Hepatocyte (in vitro differentiated cells): Measurements from ENCODE around the gene LCN2. TPM values are rescaled to one million over a fixed set of nuclear protein-coding genes. Genes with fewer than 3 reads are reported as not detected.

Experiments used
- DNase-seq: peaks from one replicate; pipeline ENCODE4 v3.0.0-alpha.2; 2016; ENCODE audit warnings: low spot score
- H2AFZ ChIP-seq: fragments of 200-600 bp; sonication (generic); 2 replicates; pipeline ENCODE4 v1.6.0; 2016; ENCODE audit warnings: antibody characterized with exemption, mild to moderate bottlenecking
- H3K27ac ChIP-seq: fragments of 200-600 bp; sonication (generic); 2 replicates; pipeline ENCODE4 v1.5.1; 2016; ENCODE audit warnings: mild to moderate bottlenecking
- H3K27me3 ChIP-seq: fragments of 200-600 bp; sonication (generic); 2 replicates; pipeline ENCODE4 v1.6.1; 2016
- H3K36me3 ChIP-seq: fragments of 200-600 bp; sonication (generic); replicated peaks from 2 replicates; pipeline ENCODE4 v1.5.1; 2016; ENCODE audit warnings: low read depth; ENCODE audit not compliant: insufficient read depth
- H3K4me1 ChIP-seq: fragments of 200-600 bp; sonication (generic); 2 replicates; pipeline ENCODE4 v1.5.1; 2016; ENCODE audit warnings: mild to moderate bottlenecking, moderate library complexity; ENCODE audit not compliant: insufficient read depth
- H3K4me2 ChIP-seq: fragments of 200-600 bp; sonication (generic); 2 replicates; pipeline ENCODE4 v1.6.0; 2016
- H3K4me3 ChIP-seq: fragments of 200-600 bp; sonication (generic); 2 replicates; pipeline ENCODE4 v1.5.1; 2016; ENCODE audit warnings: mild to moderate bottlenecking
- H3K79me2 ChIP-seq: fragments of 200-600 bp; sonication (generic); 2 replicates; pipeline ENCODE4 v1.6.0; 2017; ENCODE audit warnings: mild to moderate bottlenecking
- H3K9me2 ChIP-seq: fragments of 200-600 bp; sonication (generic); replicated peaks from 2 replicates; pipeline ENCODE4 v1.6.0; 2017; ENCODE audit warnings: mild to moderate bottlenecking; ENCODE audit not compliant: insufficient read depth
- H3K9me3 ChIP-seq: fragments of 200-600 bp; sonication (generic); 2 replicates; pipeline ENCODE4 v1.5.1; 2016; ENCODE audit warnings: low read depth, mild to moderate bottlenecking
- H4K20me1 ChIP-seq: fragments of 200-600 bp; sonication (generic); 2 replicates; pipeline ENCODE4 v1.6.0; 2016; ENCODE audit warnings: mild to moderate bottlenecking; ENCODE audit not compliant: insufficient read depth, poor library complexity, severe bottlenecking
- CTCF ChIP-seq: fragments of 200-600 bp; sonication (generic); IDR thresholded peaks from 2 replicates; pipeline ENCODE4 v1.5.1; 2016; ENCODE audit warnings: antibody characterized with exemption, mild to moderate bottlenecking; ENCODE audit not compliant: poor library complexity
- EZH2 ChIP-seq: fragments of 200-600 bp; sonication (generic); IDR thresholded peaks from 2 replicates; pipeline ENCODE4 v1.6.1; 2016; ENCODE audit warnings: antibody characterized with exemption, mild to moderate bottlenecking, borderline replicate concordance
- EZH2phosphoT487 ChIP-seq: fragments of 200-600 bp; sonication (generic); IDR thresholded peaks from one replicate; pipeline ENCODE4 v1.6.1; 2018; ENCODE audit warnings: antibody characterized with exemption, mild to moderate bottlenecking, low read depth, moderate library complexity; ENCODE audit not compliant: unreplicated experiment, severe bottlenecking
- WGBS: methylation state at CpG from one replicate; pipeline ENCODE4 v1.1.6; 2016; ENCODE audit warnings: low lambda C conversion rate; ENCODE audit errors: missing lambda C conversion rate; 5-methylcytosine and 5-hydroxymethylcytosine counted together
- polyA plus RNA-seq: library from polyadenylated mRNA; unstranded; fragments of >200 nt; fragmentation: Nextera tagmentation; extraction: Ambion mirVana; gene quantifications from 2 replicates; pipeline ENCODE4 v1.2.1, GENCODE V29; 2016
- total RNA-seq: library from RNA; depleted of rRNA; stranded (reverse); fragments of >200 nt; gene quantifications from 2 replicates; pipeline ENCODE4 v1.2.3, GENCODE V29; 2014

The LCN2 gene
- total and polyA plus RNA-seq, 2 experiments from 2014 or later, result 5.3 to 12.8 TPM

DNA sequence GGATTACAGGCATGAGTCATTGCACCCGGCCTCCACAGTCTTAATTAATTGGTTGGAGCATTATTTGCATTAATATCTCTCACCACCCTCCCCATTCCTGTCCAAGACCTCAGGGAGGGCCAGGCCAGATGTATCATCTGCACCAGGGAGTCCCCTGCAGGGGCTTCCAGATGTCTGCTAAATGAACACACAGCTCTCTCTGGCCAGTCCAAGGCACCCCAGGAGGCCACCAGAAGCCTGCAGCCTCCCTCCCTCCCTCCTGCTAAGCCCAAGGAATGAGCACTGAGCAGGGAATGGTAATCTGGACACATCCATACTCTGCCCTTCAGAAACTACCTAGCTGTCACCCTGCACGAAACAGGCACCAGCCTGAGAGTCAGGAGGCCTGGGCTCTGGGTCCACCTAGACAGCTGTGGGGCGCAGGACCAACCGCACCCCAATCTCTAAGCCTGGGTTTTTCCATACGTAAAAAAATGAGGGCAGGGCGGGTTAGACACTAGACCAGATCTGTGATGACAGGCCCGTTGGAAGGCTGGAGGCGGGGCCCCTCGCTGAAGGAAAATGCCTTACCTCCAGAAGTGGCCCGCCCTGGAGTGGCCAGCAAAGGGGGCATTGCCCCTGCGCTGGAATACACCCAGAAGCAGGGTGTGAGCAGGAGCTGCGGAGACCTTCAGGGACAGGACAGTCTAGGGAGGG is 33.8 kb downstream of the LCN2 start:
- 92% methylated on average over 12 of the region's 12 CpGs for WGBS
- Histone ChIP-seq H3K4me3 (no peak overlapping the region), H4K20me1 (no peaks in the 10 kb centered on the region), H3K4me1 (no peaks in the 10 kb centered on the region), H2AFZ (no peak overlapping the region), H3K27me3 (no peaks in the 10 kb centered on the region), H3K9me2 (no peaks in the 10 kb centered on the region), H3K36me3 (no peaks in the 10 kb centered on the region), H3K27ac (no peak overlapping the region), H3K4me2 (no peak overlapping the region), H3K79me2 (peaks cover 8% of the 10 kb centered on the region), H3K9me3 (no peaks in the 10 kb centered on the region)
- no peak for DNase-seq
- no peak for TF ChIP-seq EZH2
- TF ChIP-seq CTCF, result no peak

DNA sequence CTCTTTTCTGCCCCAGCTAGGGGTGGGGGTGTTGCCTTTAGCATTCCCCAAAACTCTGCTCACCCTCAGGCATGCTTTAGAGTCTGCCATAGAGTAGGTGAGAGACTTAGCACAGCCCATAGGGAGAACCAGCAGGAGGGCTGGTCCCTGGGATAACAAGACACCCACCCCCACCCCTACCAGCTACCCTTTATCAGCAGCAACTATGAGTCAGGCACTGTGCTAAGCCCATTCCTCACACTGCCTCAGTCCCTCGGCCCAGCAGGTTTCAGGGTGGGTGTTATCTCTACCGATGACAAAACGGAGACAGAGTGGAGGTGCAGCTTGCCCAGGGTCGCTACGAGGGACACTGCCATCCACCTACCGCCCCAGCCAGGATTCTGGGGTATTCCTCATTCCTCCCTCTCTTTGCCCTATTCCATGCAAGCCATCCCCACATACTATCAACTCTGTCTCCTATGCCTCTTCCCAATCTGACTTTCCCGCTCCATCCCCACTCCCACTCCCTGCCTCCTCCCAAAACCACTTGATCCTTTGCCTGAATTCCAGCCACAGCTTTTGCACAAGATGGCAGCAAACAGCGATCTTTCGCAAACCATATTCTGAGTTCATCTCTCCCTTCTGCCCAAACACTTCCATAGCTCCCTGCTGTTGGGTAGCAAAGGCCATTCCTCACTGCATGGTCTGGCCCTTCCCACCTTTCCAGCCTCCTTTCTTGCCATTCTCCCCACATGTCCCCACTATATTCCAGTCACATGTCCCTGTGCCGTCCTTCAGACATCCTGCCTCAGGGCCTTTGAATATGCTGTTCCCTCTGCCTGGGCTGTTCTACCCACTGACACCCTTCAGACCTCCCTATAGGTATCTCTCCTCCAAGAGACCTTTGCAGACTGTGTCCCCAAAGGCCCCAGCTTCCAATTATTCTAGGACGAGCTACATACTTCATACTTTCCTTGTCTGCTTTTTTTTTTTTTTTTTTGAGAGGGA is 37.0 kb downstream of the LCN2 start:
- Histone ChIP-seq H4K20me1 (no peaks in the 10 kb centered on the region), H3K4me2 (no peak overlapping the region), H3K79me2 (peaks cover 31% of the 10 kb centered on the region), H3K9me3 (no peaks in the 10 kb centered on the region), H3K9me2 (no peaks in the 10 kb centered on the region), H3K27ac (no peak overlapping the region), H2AFZ (no peak overlapping the region), H3K4me1 (peaks cover 5% of the 10 kb centered on the region), H3K36me3 (no peaks in the 10 kb centered on the region), H3K27me3 (no peaks in the 10 kb centered on the region), H3K4me3 (no peak overlapping the region)
- no peak for DNase-seq
- 88% methylated on average over 11 of the region's 11 CpGs for WGBS
- TF ChIP-seq EZH2 (no peak), CTCF (no peak), EZH2phosphoT487 (no peak)

GRCh38 chr9:128187361-128187760 is 38.1 kb downstream of the LCN2 start:
- Histone ChIP-seq H3K27me3 (no peaks in the 10 kb centered on the region), H2AFZ (no peak overlapping the region), H3K9me3 (no peaks in the 10 kb centered on the region), H3K27ac (no peak overlapping the region), H3K4me1 (peaks cover 8% of the 10 kb centered on the region), H4K20me1 (no peaks in the 10 kb centered on the region), H3K4me3 (no peak overlapping the region), H3K79me2 (peaks cover 37% of the 10 kb centered on the region), H3K36me3 (no peaks in the 10 kb centered on the region), H3K9me2 (no peaks in the 10 kb centered on the region), H3K4me2 (no peak overlapping the region)
- no peak for DNase-seq
- WGBS, result 100% methylated on average over 2 of the region's 2 CpGs
- TF ChIP-seq CTCF (no peak), EZH2 (no peak), EZH2phosphoT487 (no peak)
